ENCODE measurements around the gene LRRC7.

GRCh38 chr1:70025052-70025451 lies 457.3 kb downstream of the LRRC7 start:
- TF ChIP-seq CTCF (IDR thresholded peaks at IDR 0.05) = no peak
- TF ChIP-seq REST (IDR thresholded peaks at IDR 0.05; ENCODE audit: insufficient read depth in 1 of 2, low read depth in 2 of 2, low read length in 1 of 2) = no peak
- no peak for TF ChIP-seq POLR2AphosphoS5 (IDR thresholded peaks at IDR 0.05; ENCODE audit: low read depth, low read length)
- TF ChIP-seq SIN3A (IDR thresholded peaks at IDR 0.05; ENCODE audit: borderline replicate concordance, insufficient read depth, low read depth, low read length) = no peak
- TF ChIP-seq TCF7L2 (IDR thresholded peaks at IDR 0.05; ENCODE audit: low read depth, low read length) = no peak

Data from Panc1 (cell line).